Measurements from ENCODE around the gene PCLO. TPM values are rescaled to one million over a fixed set of nuclear protein-coding genes. Genes with fewer than 3 reads are reported as not detected.

The PCLO gene
- polyA plus RNA-seq, 3 donors: not detected

DNA sequence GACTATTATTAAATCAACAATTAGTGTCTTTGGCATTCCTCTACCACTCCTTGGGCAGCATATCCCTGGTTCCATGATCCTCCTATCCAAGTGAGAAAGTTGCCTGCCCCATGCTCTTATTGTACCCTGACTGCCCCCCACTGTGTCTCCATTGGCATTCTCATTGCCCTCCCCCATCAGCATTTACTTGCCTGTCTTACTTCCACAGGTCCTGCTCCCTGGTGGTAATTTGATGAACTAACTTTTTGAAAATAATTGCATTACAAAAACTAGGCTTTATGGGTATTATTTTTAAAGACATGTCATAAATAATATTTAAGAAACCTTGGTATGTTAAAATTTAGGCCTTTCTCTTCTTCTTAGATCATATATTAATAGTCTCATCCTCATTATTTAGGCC lies 346.4 kb downstream of the PCLO start:
- Mint-ChIP-seq H3K27ac (no peak overlapping the region), H3K9me3 (peaks cover 0 to 3% (median 0%) of the 10 kb centered on the region in 7 donors), H3K36me3 (no peaks in the 10 kb centered on the region), H3K4me3 (no peak overlapping the region), H3K4me1 (no peaks in the 10 kb centered on the region), H3K27me3 (ENCODE audit: low read depth in 3 of 3) (no peaks in the 10 kb centered on the region)
- no peak overlapping the region for H3K9ac ChIP-seq (ENCODE audit: insufficient read depth, low read length, poor library complexity, severe bottlenecking)
- no peak overlapping the region for H2AFZ ChIP-seq (ENCODE audit: insufficient read depth, low read depth, low read length, poor library complexity, severe bottlenecking)
- H3K27me3 ChIP-seq (ENCODE audit: control insufficient read depth in 2 of 2, insufficient read depth in 2 of 2, low read length in 2 of 2): no peaks in the 10 kb centered on the region
- DNase-seq: no peak
- H3K9me3 ChIP-seq (replicated peaks in 1 of 2; ENCODE audit: control insufficient read depth in 1 of 2, insufficient read depth in 1 of 2, low read length in 2 of 2): no peaks in the 10 kb centered on the region
- H3K79me2 ChIP-seq (ENCODE audit: insufficient read depth, low read length): no peaks in the 10 kb centered on the region
- H3K4me3 ChIP-seq (replicated peaks in 1 of 3; ENCODE audit: low read depth in 2 of 3, low read length in 3 of 3): no peak overlapping the region
- TF ChIP-seq, protein P1, sequence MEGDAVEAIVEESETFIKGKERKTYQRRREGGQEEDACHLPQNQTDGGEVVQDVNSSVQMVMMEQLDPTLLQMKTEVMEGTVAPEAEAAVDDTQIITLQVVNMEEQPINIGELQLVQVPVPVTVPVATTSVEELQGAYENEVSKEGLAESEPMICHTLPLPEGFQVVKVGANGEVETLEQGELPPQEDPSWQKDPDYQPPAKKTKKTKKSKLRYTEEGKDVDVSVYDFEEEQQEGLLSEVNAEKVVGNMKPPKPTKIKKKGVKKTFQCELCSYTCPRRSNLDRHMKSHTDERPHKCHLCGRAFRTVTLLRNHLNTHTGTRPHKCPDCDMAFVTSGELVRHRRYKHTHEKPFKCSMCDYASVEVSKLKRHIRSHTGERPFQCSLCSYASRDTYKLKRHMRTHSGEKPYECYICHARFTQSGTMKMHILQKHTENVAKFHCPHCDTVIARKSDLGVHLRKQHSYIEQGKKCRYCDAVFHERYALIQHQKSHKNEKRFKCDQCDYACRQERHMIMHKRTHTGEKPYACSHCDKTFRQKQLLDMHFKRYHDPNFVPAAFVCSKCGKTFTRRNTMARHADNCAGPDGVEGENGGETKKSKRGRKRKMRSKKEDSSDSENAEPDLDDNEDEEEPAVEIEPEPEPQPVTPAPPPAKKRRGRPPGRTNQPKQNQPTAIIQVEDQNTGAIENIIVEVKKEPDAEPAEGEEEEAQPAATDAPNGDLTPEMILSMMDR (IDR thresholded peaks at IDR 0.05): no peak
- no peaks in the 10 kb centered on the region for H4K20me1 ChIP-seq (ENCODE audit: insufficient read depth, low read length)
- intact Hi-C loops (cut with micrococcal nuclease): no loop called here
- no peak overlapping the region for H3K4me2 ChIP-seq (replicated peaks; ENCODE audit: extremely low read depth, low read length, poor library complexity, severe bottlenecking)
- H3K27ac ChIP-seq (ENCODE audit: low read depth in 1 of 2, low read length in 2 of 2): no peak overlapping the region
- no peaks in the 10 kb centered on the region for H3K36me3 ChIP-seq (replicated peaks in 1 of 2; ENCODE audit: control insufficient read depth in 1 of 2, insufficient read depth in 2 of 2, low read length in 2 of 2)
- H3K4me1 ChIP-seq (ENCODE audit: control insufficient read depth in 1 of 2, insufficient read depth in 2 of 2, low read length in 2 of 2): no peaks in the 10 kb centered on the region

DNA sequence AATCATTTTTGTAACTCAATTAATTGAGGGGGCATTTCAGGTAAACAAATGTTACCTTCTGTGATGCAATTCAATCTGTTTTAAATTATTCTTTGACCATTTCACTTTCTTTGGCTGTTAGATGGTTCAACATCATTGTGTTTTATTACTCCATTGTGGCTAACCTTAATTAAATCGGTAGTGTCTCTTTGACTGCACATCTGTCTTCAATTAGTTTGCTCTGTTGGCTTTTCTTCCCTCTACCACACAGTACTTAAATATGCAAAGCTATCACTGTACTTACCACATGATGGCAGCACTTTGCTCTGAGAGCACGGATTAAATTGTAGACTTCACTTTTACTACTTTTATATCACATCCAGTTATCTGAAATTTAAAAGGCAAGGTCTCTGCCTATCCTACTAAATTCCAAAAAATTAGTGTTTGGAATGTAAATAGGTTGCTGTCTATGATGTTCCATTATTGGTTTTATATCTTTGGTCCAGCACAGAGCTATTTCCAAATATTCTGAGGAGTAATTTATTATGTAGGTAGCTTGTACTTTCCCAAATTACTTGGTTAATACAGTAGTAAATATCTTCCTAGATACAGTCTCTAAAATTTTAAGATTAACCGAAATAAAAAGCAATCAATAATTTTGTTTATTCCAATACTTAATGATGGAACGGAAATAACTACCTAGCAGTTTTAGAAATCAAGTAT lies 352.0 kb downstream of the PCLO start:
- no CpG with 5 or more reads among the region's 4 CpGs for WGBS (ENCODE audit: insufficient coverage)
- H3K9me3 ChIP-seq (replicated peaks in 1 of 2; ENCODE audit: control insufficient read depth in 1 of 2, insufficient read depth in 1 of 2, low read length in 2 of 2): no peaks in the 10 kb centered on the region
- DNase-seq: no peak
- H3K4me2 ChIP-seq (replicated peaks; ENCODE audit: extremely low read depth, low read length, poor library complexity, severe bottlenecking): no peak overlapping the region
- H3K27me3 Mint-ChIP-seq (ENCODE audit: low read depth in 3 of 3): no peaks in the 10 kb centered on the region
- no peaks in the 10 kb centered on the region for H4K20me1 ChIP-seq (ENCODE audit: insufficient read depth, low read length)
- no peaks in the 10 kb centered on the region for H3K36me3 ChIP-seq (replicated peaks in 1 of 2; ENCODE audit: control insufficient read depth in 1 of 2, insufficient read depth in 2 of 2, low read length in 2 of 2)
- H3K27ac Mint-ChIP-seq: no peak overlapping the region
- TF ChIP-seq, protein P1 (IDR thresholded peaks at IDR 0.05): peak; percentile 42
- intact Hi-C loops (cut with micrococcal nuclease): no loop called here
- no peaks in the 10 kb centered on the region for H3K9me3 Mint-ChIP-seq
- no peak overlapping the region for H3K9ac ChIP-seq (ENCODE audit: insufficient read depth, low read length, poor library complexity, severe bottlenecking)
- no peaks in the 10 kb centered on the region for H3K27me3 ChIP-seq (ENCODE audit: control insufficient read depth in 2 of 2, insufficient read depth in 2 of 2, low read length in 2 of 2)
- H3K27ac ChIP-seq (ENCODE audit: low read depth in 1 of 2, low read length in 2 of 2): no peak overlapping the region
- H3K4me3 Mint-ChIP-seq: no peak overlapping the region
- no peaks in the 10 kb centered on the region for H3K79me2 ChIP-seq (ENCODE audit: insufficient read depth, low read length)
- H2AFZ ChIP-seq (ENCODE audit: insufficient read depth, low read depth, low read length, poor library complexity, severe bottlenecking): no peak overlapping the region
- H3K4me3 ChIP-seq (replicated peaks in 1 of 3; ENCODE audit: low read depth in 2 of 3, low read length in 3 of 3): no peak overlapping the region
- H3K36me3 Mint-ChIP-seq: no peaks in the 10 kb centered on the region
- no peaks in the 10 kb centered on the region for H3K4me1 ChIP-seq (ENCODE audit: control insufficient read depth in 1 of 2, insufficient read depth in 2 of 2, low read length in 2 of 2)
- H3K4me1 Mint-ChIP-seq: no peaks in the 10 kb centered on the region
